Keratinocyte (primary cell): Measurements from ENCODE around the gene GNB4.

Experiments
- EZH2 ChIP-seq: IDR thresholded peaks from one replicate; pipeline ENCODE4 v1.6.1; 2012; ENCODE audit warnings: inconsistent platforms, mild to moderate bottlenecking, low read length, moderate library complexity
- TF ChIP-seq, protein P1 (sequence below), 3 experiments: IDR thresholded peaks in 1 of 3; conservative IDR thresholded peaks in 1 of 3; optimal IDR thresholded peaks in 1 of 3; 2 replicates in 2 of 3; 3 replicates in 1 of 3; pipeline versions ENCODE3 to v1.5.1; 2011; ENCODE audit warnings: low read length in 3 of 3, mild to moderate bottlenecking in 3 of 3, moderate library complexity in 2 of 3, control low read depth in 1 of 3, inconsistent platforms in 1 of 3; ENCODE audit not compliant: insufficient read depth in 2 of 3; ENCODE audit errors: extremely low read depth in 1 of 3

DNA sequence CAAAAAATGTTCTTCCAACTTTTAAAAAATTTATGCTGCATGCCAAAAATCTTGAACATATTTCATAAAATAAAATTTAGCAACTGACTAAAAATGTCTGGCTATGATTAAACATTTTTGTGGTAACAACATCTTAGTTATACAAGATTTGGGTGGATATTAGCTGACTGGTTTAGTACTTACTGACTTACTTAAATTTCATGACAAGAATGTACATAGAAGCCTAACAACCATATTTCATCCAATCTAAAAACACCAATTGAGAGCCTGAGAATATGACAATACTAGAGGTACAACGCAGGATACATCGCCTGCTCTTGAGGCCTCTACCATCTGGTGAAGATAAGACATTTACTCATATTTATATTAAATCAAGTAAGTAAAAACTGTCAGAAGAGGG, 34.6 kb downstream of the GNB4 start:
- TF ChIP-seq, protein P1, sequence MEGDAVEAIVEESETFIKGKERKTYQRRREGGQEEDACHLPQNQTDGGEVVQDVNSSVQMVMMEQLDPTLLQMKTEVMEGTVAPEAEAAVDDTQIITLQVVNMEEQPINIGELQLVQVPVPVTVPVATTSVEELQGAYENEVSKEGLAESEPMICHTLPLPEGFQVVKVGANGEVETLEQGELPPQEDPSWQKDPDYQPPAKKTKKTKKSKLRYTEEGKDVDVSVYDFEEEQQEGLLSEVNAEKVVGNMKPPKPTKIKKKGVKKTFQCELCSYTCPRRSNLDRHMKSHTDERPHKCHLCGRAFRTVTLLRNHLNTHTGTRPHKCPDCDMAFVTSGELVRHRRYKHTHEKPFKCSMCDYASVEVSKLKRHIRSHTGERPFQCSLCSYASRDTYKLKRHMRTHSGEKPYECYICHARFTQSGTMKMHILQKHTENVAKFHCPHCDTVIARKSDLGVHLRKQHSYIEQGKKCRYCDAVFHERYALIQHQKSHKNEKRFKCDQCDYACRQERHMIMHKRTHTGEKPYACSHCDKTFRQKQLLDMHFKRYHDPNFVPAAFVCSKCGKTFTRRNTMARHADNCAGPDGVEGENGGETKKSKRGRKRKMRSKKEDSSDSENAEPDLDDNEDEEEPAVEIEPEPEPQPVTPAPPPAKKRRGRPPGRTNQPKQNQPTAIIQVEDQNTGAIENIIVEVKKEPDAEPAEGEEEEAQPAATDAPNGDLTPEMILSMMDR (optimal IDR thresholded peaks at IDR 0.05 in 1 of 3, IDR thresholded peaks at IDR 0.05 in 1 of 3, conservative IDR thresholded peaks at IDR 0.05 in 1 of 3; ENCODE audit: extremely low read depth in 1 of 3, insufficient read depth in 2 of 3, low read length in 3 of 3): no peak
- no peak for TF ChIP-seq EZH2
